ENCODE measurements around the gene NEK11.

DNA sequence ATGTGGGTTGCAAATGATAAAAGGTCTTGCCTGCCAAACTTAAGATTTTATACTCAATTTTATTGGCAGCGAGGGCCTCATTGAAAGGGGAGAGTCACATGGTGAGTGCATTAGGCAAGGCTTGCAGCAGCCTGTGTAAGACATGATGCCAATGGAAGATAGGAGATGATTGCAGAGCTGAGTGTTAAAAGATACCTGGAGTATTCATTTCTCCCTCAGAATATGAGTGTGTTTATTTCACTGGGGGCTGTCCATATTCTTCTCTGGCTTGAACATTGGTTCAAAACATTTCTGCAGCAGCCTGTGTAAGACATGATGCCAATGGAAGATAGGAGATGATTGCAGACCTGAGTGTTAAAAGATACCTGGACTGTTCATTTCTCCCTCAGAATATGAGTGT, 189.7 kb downstream of the NEK11 start:
- TF ChIP-seq, protein P1, sequence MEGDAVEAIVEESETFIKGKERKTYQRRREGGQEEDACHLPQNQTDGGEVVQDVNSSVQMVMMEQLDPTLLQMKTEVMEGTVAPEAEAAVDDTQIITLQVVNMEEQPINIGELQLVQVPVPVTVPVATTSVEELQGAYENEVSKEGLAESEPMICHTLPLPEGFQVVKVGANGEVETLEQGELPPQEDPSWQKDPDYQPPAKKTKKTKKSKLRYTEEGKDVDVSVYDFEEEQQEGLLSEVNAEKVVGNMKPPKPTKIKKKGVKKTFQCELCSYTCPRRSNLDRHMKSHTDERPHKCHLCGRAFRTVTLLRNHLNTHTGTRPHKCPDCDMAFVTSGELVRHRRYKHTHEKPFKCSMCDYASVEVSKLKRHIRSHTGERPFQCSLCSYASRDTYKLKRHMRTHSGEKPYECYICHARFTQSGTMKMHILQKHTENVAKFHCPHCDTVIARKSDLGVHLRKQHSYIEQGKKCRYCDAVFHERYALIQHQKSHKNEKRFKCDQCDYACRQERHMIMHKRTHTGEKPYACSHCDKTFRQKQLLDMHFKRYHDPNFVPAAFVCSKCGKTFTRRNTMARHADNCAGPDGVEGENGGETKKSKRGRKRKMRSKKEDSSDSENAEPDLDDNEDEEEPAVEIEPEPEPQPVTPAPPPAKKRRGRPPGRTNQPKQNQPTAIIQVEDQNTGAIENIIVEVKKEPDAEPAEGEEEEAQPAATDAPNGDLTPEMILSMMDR (IDR thresholded peaks at IDR 0.05; ENCODE audit: borderline replicate concordance, extremely low read depth, low read length, poor library complexity, severe bottlenecking) = no peak
- TF ChIP-seq EZH2 (IDR thresholded peaks at IDR 0.05; ENCODE audit: borderline replicate concordance, low read depth, low read length, severe bottlenecking) = no peak

Data from DND-41 (cell line).